GM12891 (cell line): ENCODE measurements around the gene OR5H6.

Experiments used
- POLR2AphosphoS5 ChIP-seq: IDR thresholded peaks from 2 replicates; pipeline ENCODE4 v1.6.1; 2011; ENCODE audit warnings: low read depth, low read length, control low read depth
- SPI1 ChIP-seq: IDR thresholded peaks from 2 replicates; pipeline ENCODE4 v1.6.1; 2011; ENCODE audit warnings: low read depth, low read length, control low read depth

GRCh38 chr3:98282205-98282604, 18.2 kb downstream of the OR5H6 start, which contains the start of gene OR5H2:
- TF ChIP-seq POLR2AphosphoS5, result no peak
- no peak for TF ChIP-seq SPI1
